OCI-LY1 (cell line): ENCODE data around the gene TARP.
"Not testable (repeated sequence)": the region's sequence is repeated elsewhere in the genome, so short reads cannot be mapped to it uniquely, and the experiment has no call there.

Source experiments
- EZH2 ChIP-seq: fragments of 200-600 bp; sonication (generic), shearing (Covaris generic); IDR thresholded peaks from 2 replicates; pipeline ENCODE4 v1.8.0; 2017; ENCODE audit warnings: borderline replicate concordance, mixed run types, mild to moderate bottlenecking, antibody characterized with exemption, low read length, moderate library complexity, mixed read lengths
- TF ChIP-seq, protein P1 (sequence below): fragments of 200-600 bp; sonication (generic), shearing (Covaris generic); IDR thresholded peaks from 2 replicates; pipeline ENCODE4 v1.5.1; 2017; ENCODE audit warnings: mild to moderate bottlenecking, antibody characterized with exemption, low read length, moderate library complexity, mixed read lengths

DNA sequence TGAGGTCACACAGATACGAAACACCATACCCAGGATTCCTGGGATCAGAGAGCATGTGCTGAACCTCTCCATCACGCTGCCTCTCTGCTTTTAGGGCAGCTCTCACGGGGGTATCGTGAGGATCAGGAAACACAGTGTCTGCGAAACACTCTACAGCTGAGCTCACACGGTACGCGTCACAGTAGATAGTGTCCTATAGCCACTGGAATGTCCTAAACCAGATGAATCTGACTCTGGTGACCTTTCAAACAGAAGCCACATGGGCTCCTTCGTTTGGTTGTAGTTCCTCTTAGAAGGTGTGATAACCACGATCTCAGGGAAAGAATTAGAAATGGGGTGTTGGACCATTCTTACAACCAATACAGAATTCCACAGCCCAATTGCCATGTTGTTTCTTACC, 34.3 kb downstream of the TARP start:
- TF ChIP-seq, protein P1, sequence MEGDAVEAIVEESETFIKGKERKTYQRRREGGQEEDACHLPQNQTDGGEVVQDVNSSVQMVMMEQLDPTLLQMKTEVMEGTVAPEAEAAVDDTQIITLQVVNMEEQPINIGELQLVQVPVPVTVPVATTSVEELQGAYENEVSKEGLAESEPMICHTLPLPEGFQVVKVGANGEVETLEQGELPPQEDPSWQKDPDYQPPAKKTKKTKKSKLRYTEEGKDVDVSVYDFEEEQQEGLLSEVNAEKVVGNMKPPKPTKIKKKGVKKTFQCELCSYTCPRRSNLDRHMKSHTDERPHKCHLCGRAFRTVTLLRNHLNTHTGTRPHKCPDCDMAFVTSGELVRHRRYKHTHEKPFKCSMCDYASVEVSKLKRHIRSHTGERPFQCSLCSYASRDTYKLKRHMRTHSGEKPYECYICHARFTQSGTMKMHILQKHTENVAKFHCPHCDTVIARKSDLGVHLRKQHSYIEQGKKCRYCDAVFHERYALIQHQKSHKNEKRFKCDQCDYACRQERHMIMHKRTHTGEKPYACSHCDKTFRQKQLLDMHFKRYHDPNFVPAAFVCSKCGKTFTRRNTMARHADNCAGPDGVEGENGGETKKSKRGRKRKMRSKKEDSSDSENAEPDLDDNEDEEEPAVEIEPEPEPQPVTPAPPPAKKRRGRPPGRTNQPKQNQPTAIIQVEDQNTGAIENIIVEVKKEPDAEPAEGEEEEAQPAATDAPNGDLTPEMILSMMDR: not testable (repeated sequence)
- not testable (repeated sequence) for TF ChIP-seq EZH2
